H9 (cell line): Measurements from ENCODE around the gene NEMP1. TPM values are rescaled to one million over a fixed set of nuclear protein-coding genes. Genes with fewer than 3 reads are reported as not detected.

Experiments
- DNase-seq: peaks from one replicate; pipeline ENCODE4 v3.0.0-alpha.2; 2017
- H2AFZ ChIP-seq: one replicate; pipeline ENCODE4 v1.6.1; 2013; ENCODE audit warnings: mild to moderate bottlenecking, low read length, control low read depth, moderate library complexity
- H2AK5ac ChIP-seq: 2 replicates; pipeline ENCODE4 v1.6.1; 2013; ENCODE audit warnings: low read length, control low read depth, mixed read lengths; ENCODE audit not compliant: insufficient read length
- H2BK120ac ChIP-seq: one replicate; pipeline ENCODE4 v1.6.1; 2013; ENCODE audit warnings: low read depth, mild to moderate bottlenecking, low read length, control low read depth, inconsistent platforms; ENCODE audit not compliant: poor library complexity, severe bottlenecking
- H2BK12ac ChIP-seq: 2 replicates; pipeline ENCODE4 v1.6.1; 2013; ENCODE audit warnings: low read length, control low read depth, mixed read lengths, low read depth; ENCODE audit not compliant: insufficient read length
- H2BK15ac ChIP-seq: 2 replicates; pipeline ENCODE4 v1.6.1; 2013; ENCODE audit warnings: low read depth, low read length, control low read depth
- H2BK20ac ChIP-seq: one replicate; pipeline ENCODE4 v1.6.1; 2013; ENCODE audit warnings: low read depth, mild to moderate bottlenecking, low read length, control low read depth, inconsistent platforms; ENCODE audit not compliant: poor library complexity, severe bottlenecking
- H2BK5ac ChIP-seq: 2 replicates; pipeline ENCODE4 v1.6.1; 2013; ENCODE audit warnings: low read length, control low read depth, mixed read lengths; ENCODE audit not compliant: insufficient read length
- H3K14ac ChIP-seq: 2 replicates; pipeline ENCODE4 v1.6.1; 2013; ENCODE audit warnings: low read length, control low read depth; ENCODE audit not compliant: insufficient read depth
- H3K18ac ChIP-seq: 2 replicates; pipeline ENCODE4 v1.6.1; 2013; ENCODE audit warnings: low read depth, mild to moderate bottlenecking, mixed read lengths, low read length, control low read depth; ENCODE audit not compliant: insufficient read length
- H3K23ac ChIP-seq: 2 replicates; pipeline ENCODE4 v1.6.1; 2013; ENCODE audit warnings: low read length, control low read depth, mixed read lengths, low read depth; ENCODE audit not compliant: insufficient read length
- H3K23me2 ChIP-seq: 2 replicates; pipeline ENCODE4 v1.6.1; 2013; ENCODE audit warnings: low read depth, mild to moderate bottlenecking, mixed read lengths, low read length, control low read depth; ENCODE audit not compliant: insufficient read length, poor library complexity, severe bottlenecking
- H3K27ac ChIP-seq: 2 replicates; pipeline ENCODE4 v1.5.1; 2013; ENCODE audit warnings: low read length, control low read depth, mixed read lengths, low read depth; ENCODE audit not compliant: insufficient read length
- H3K27me3 ChIP-seq: 2 replicates; pipeline ENCODE4 v1.6.1; 2013; ENCODE audit warnings: low read length, control low read depth, inconsistent platforms; ENCODE audit not compliant: insufficient read depth
- H3K4ac ChIP-seq: 2 replicates; pipeline ENCODE4 v1.6.1; 2013; ENCODE audit warnings: low read depth, mild to moderate bottlenecking, control low read depth, inconsistent platforms, low read length, moderate library complexity
- H3K4me1 ChIP-seq: 2 replicates; pipeline ENCODE4 v1.6.1; 2013; ENCODE audit warnings: low read length, control low read depth, inconsistent platforms; ENCODE audit not compliant: insufficient read depth
- H3K4me2 ChIP-seq: 2 replicates; pipeline ENCODE4 v1.6.1; 2013; ENCODE audit warnings: low read length, control low read depth, mixed read lengths; ENCODE audit not compliant: insufficient read length, insufficient read depth
- H3K56ac ChIP-seq: 2 replicates; pipeline ENCODE4 v1.6.1; 2013; ENCODE audit warnings: low read depth, mild to moderate bottlenecking, mixed read lengths, low read length, control low read depth; ENCODE audit not compliant: insufficient read length
- H3K79me1 ChIP-seq: 2 replicates; pipeline ENCODE4 v1.6.1; 2013; ENCODE audit warnings: low read depth, mild to moderate bottlenecking, moderate library complexity, low read length, control low read depth, inconsistent platforms; ENCODE audit not compliant: insufficient read depth, poor library complexity, severe bottlenecking
- H3K79me2 ChIP-seq: 2 replicates; pipeline ENCODE4 v1.6.1; 2013; ENCODE audit warnings: low read length, control low read depth, inconsistent platforms; ENCODE audit not compliant: insufficient read depth
- H3K9ac ChIP-seq: 2 replicates; pipeline ENCODE4 v1.6.1; 2013; ENCODE audit warnings: low read length, control low read depth, mixed read lengths; ENCODE audit not compliant: insufficient read length; ENCODE audit errors: extremely low read depth
- H3K9me3 ChIP-seq: one replicate; pipeline ENCODE4 v1.6.1; 2013; ENCODE audit warnings: low read depth, low read length, inconsistent platforms; ENCODE audit not compliant: control insufficient read depth
- H3T11ph ChIP-seq: one replicate; pipeline ENCODE4 v1.6.1; 2013; ENCODE audit warnings: mild to moderate bottlenecking, low read length, control low read depth, inconsistent platforms
- H4K20me1 ChIP-seq: one replicate; pipeline ENCODE4 v1.6.1; 2013; ENCODE audit not compliant: control insufficient read depth, insufficient read length, insufficient read depth
- H4K5ac ChIP-seq: 2 replicates; pipeline ENCODE4 v1.6.1; 2013; ENCODE audit warnings: low read depth, mild to moderate bottlenecking, mixed read lengths, low read length, control low read depth; ENCODE audit not compliant: insufficient read length
- H4K8ac ChIP-seq: replicated peaks from 2 replicates; pipeline ENCODE4 v1.6.1; 2013; ENCODE audit warnings: low read length, control low read depth, mixed read lengths, low read depth; ENCODE audit not compliant: insufficient read length
- H4K91ac ChIP-seq: 2 replicates; pipeline ENCODE4 v1.6.1; 2013; ENCODE audit warnings: low read depth, mild to moderate bottlenecking, moderate library complexity, mixed read lengths, low read length, control low read depth; ENCODE audit not compliant: insufficient read length
- H3K27ac Mint-ChIP-seq, 3 experiments: 2 replicates in 2 of 3; 3 replicates in 1 of 3; pipeline ENCODE4 v1.8.0; 2020 to 2021; ENCODE audit warnings: mixed read lengths in 3 of 3, mild to moderate bottlenecking in 1 of 3, moderate library complexity in 1 of 3
- H3K27me3 Mint-ChIP-seq: 2 replicates; pipeline ENCODE4 v1.8.0; 2021; ENCODE audit warnings: low read depth, mild to moderate bottlenecking, moderate library complexity, mixed read lengths
- H3K36me3 Mint-ChIP-seq, 3 experiments: 2 replicates in 2 of 3; 3 replicates in 1 of 3; pipeline ENCODE4 v1.8.0; 2020 to 2021; ENCODE audit warnings: low read depth in 3 of 3, mixed read lengths in 3 of 3; ENCODE audit not compliant: insufficient read depth in 1 of 3
- H3K4me1 Mint-ChIP-seq, 2 experiments: 2 replicates each; pipeline ENCODE4 v1.8.0; 2020; ENCODE audit warnings: mixed read lengths in 2 of 2
- H3K4me3 Mint-ChIP-seq, 2 experiments: 2 replicates in 1 of 2; 3 replicates in 1 of 2; pipeline ENCODE4 v1.8.0; 2020 to 2021; ENCODE audit warnings: mild to moderate bottlenecking in 2 of 2, mixed read lengths in 2 of 2, moderate library complexity in 1 of 2
- H3K9me3 Mint-ChIP-seq, 2 experiments: 2 replicates in 1 of 2; 3 replicates in 1 of 2; pipeline ENCODE4 v1.8.0; 2020; ENCODE audit warnings: mild to moderate bottlenecking in 2 of 2, mixed read lengths in 2 of 2, moderate library complexity in 1 of 2
- CTCF ChIP-seq: fragments of 200-600 bp; sonication (generic); conservative IDR thresholded peaks from 3 replicates; pipeline ENCODE4 v1.8.0; 2021; ENCODE audit warnings: antibody characterized with exemption, mild to moderate bottlenecking
- WGBS: extraction: QIAGEN DNeasy Blood & Tissue Kit; methylation state at CpG from one replicate; pipeline ENCODE4 v1.1.7; 2013; ENCODE audit warnings: missing lambda C conversion rate, low lambda C conversion rate, mixed read lengths; ENCODE audit not compliant: insufficient read length; ENCODE audit errors: extremely low coverage; 5-methylcytosine and 5-hydroxymethylcytosine counted together
- total RNA-seq: library from RNA; stranded (reverse); gene quantifications from 2 replicates; pipeline ENCODE4 v1.2.1, GENCODE V29; 2021

Gene NEMP1
- total RNA-seq, 1 experiment from 2014 or later = 50.1 TPM

- no peaks in the 10 kb centered on the region for H3K4me1 ChIP-seq
- no peak overlapping the region for H4K91ac ChIP-seq
- H3K79me2 ChIP-seq = no peaks in the 10 kb centered on the region
- H3K14ac ChIP-seq = no peak overlapping the region
- no peak overlapping the region for H3T11ph ChIP-seq
- no peaks in the 10 kb centered on the region for H3K27me3 ChIP-seq
- peaks cover 7% of the 10 kb centered on the region for H3K27me3 Mint-ChIP-seq
- no peaks in the 10 kb centered on the region for H3K79me1 ChIP-seq
- H2BK5ac ChIP-seq = no peak overlapping the region
- no peak for TF ChIP-seq CTCF
- H3K36me3 Mint-ChIP-seq = no peaks in the 10 kb centered on the region
- H2AFZ ChIP-seq = no peak overlapping the region
- H3K23ac ChIP-seq = no peak overlapping the region
- no peak for DNase-seq
- H3K4ac ChIP-seq = no peak overlapping the region
- H2BK120ac ChIP-seq = no peak overlapping the region
- H3K27ac ChIP-seq = no peak overlapping the region
- H3K9me3 ChIP-seq = no peaks in the 10 kb centered on the region
- no peak overlapping the region for H2BK15ac ChIP-seq
- no CpG with 5 or more reads among the region's 5 CpGs for WGBS
- H3K4me1 Mint-ChIP-seq = peaks cover 21 to 36% of the 10 kb centered on the region in 2 experiments
- H3K23me2 ChIP-seq = no peaks in the 10 kb centered on the region
- no peak overlapping the region for H3K9ac ChIP-seq
- no peak overlapping the region for H2AK5ac ChIP-seq
- H4K5ac ChIP-seq = no peak overlapping the region
- H4K20me1 ChIP-seq = no peaks in the 10 kb centered on the region
- H3K4me3 Mint-ChIP-seq = no peak overlapping the region
- no peak overlapping the region for H2BK12ac ChIP-seq
- no peak overlapping the region for H3K56ac ChIP-seq
- no peak overlapping the region for H3K4me2 ChIP-seq
- H3K27ac Mint-ChIP-seq = no peak overlapping the region
- H3K18ac ChIP-seq = no peak overlapping the region
- no peak overlapping the region for H4K8ac ChIP-seq
- no peaks in the 10 kb centered on the region for H3K9me3 Mint-ChIP-seq
- no peak overlapping the region for H2BK20ac ChIP-seq
Measured at GRCh38 chr12:57027805-57028153, 50.8 kb downstream of the NEMP1 start.
